Measurements from ENCODE around the gene TMPRSS7.
"Not testable (repeated sequence)": the region's sequence is repeated elsewhere in the genome, so short reads cannot be mapped to it uniquely, and the experiment has no call there.

The TMPRSS7 gene

DNA sequence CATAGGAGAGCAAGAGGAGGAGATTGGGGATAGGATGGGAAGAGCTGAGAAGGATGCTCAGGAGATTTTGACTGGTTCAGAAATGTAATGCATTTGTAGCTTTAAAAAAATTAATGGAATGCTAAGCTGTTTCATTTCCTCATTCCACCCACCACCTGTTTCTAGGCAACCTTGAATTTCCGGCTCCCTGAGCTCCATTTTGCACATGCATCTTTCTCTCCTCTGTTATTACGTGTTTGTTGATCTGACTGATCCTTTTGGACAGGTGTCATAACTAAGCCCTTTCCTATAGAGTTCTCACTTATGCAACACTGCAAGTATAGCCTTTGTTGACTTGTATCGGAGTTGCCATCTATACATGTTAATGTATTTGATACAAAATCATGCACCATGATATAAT is 4.3 kb downstream of the TMPRSS7 start:
- no peak overlapping the region for H3K4me3 ChIP-seq (ENCODE audit: low read length)
- H3K36me3 ChIP-seq (ENCODE audit: insufficient read depth, low read length) = no peaks in the 10 kb centered on the region
- peaks cover 9% of the 10 kb centered on the region for H3K4me1 ChIP-seq (ENCODE audit: control insufficient read depth, insufficient read depth, low read length)
- H3K27me3 ChIP-seq (ENCODE audit: control insufficient read depth, insufficient read depth, low read length) = no peaks in the 10 kb centered on the region
- H3K9me3 ChIP-seq (replicated peaks; ENCODE audit: low read length) = no peaks in the 10 kb centered on the region
- H3K9ac ChIP-seq (ENCODE audit: low read depth, low read length) = no peak overlapping the region
- H3K4me2 ChIP-seq (ENCODE audit: low read length) = no peak overlapping the region

DNA sequence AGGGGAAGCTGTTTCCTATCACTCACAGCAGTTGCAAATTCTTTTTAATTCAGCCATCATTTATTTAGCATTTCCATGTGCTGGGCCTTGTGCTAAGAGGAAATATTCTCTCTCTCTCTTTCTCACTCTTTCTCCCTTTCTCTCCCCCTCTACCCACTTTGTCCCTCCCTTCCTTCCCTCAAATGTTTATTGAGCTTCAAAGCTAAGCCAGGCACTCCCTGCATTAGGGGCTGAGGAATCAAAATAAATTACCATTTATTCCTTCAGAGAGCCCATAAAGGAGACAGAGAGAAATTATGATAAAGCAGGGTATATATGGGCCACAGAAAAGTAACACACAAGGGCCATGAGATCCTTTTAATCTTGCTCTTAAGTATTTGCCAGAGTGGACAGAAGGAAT is 6.8 kb downstream of the TMPRSS7 start:
- H3K4me3 ChIP-seq (ENCODE audit: low read length) = no peak overlapping the region
- no peak overlapping the region for H3K9ac ChIP-seq (ENCODE audit: low read depth, low read length)

DNA sequence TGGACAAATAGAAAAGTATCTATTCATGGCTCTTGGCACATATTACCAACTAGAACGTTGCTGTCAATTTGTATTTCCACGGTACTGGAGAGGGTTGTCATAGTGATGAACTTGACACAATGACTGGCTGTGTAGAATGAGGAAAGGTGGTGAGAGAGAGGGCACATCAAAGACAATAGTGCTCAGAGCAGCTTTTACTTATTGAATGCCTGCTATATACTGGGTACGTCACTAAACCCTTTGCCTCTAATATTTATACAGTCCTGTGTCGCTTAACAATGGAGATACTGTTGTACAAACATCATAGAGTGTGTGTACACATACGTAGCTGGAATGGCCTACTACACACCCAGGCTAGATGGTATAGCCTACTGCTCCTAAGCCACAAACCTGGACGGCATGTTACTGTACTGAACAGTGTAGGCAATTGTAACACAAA is 8.3 kb downstream of the TMPRSS7 start:
- no peaks in the 10 kb centered on the region for H3K9me3 ChIP-seq (replicated peaks; ENCODE audit: low read length)
- no peak overlapping the region for H3K9ac ChIP-seq (ENCODE audit: low read depth, low read length)
- no peak overlapping the region for H3K4me3 ChIP-seq (ENCODE audit: low read length)
- H3K4me1 ChIP-seq (ENCODE audit: control insufficient read depth, insufficient read depth, low read length) = peaks cover 9% of the 10 kb centered on the region
- no peaks in the 10 kb centered on the region for H3K36me3 ChIP-seq (ENCODE audit: insufficient read depth, low read length)
- H3K4me2 ChIP-seq (ENCODE audit: low read length) = no peak overlapping the region
- no peaks in the 10 kb centered on the region for H3K27me3 ChIP-seq (ENCODE audit: control insufficient read depth, insufficient read depth, low read length)

More for the DNA sequence above, 6.8 kb downstream of the TMPRSS7 start:
- Histone ChIP-seq H3K4me1 (ENCODE audit: control insufficient read depth, insufficient read depth, low read length) (peaks cover 9% of the 10 kb centered on the region), H3K4me2 (ENCODE audit: low read length) (no peak overlapping the region), H3K9me3 (replicated peaks; ENCODE audit: low read length) (no peaks in the 10 kb centered on the region), H3K27me3 (ENCODE audit: control insufficient read depth, insufficient read depth, low read length) (no peaks in the 10 kb centered on the region), H3K36me3 (ENCODE audit: insufficient read depth, low read length) (no peaks in the 10 kb centered on the region)

DNA sequence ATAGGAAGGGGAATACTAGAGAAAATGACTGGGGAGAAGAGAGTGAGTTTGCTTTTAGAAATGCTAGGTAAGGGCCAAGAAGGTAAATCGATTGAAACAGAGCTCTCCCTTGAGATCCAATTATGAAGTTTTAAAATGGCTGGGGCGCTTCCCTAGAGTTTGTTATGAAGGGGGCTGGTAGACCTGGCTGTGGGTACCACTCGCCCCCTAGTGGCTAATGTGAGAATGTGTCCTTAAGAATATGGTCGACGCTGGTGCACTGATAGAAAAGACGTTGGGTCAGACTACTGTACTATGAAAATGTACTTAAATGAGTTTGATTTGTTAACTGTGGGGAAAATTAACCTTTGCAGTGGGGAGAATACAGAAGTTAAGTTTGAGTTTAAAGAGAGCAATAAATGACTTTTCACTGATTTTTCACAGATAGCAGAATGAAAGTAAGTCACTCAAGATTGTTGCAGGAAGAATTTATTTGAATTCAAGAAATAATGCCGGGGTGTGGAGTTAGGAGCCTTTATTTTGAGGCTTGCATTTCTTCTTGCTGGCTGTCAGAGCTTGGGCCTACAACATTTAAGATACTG is 9.2 kb downstream of the TMPRSS7 start:
- Histone ChIP-seq H3K36me3 (ENCODE audit: insufficient read depth, low read length) (no peaks in the 10 kb centered on the region), H3K4me2 (ENCODE audit: low read length) (peak overlapping the region; percentile 62), H3K4me3 (ENCODE audit: low read length) (no peak overlapping the region), H3K9me3 (replicated peaks; ENCODE audit: low read length) (no peaks in the 10 kb centered on the region), H3K9ac (ENCODE audit: low read depth, low read length) (peak overlapping the region; percentile 51), H3K4me1 (ENCODE audit: control insufficient read depth, insufficient read depth, low read length) (peaks cover 4% of the 10 kb centered on the region), H3K27me3 (ENCODE audit: control insufficient read depth, insufficient read depth, low read length) (no peaks in the 10 kb centered on the region)

DNA sequence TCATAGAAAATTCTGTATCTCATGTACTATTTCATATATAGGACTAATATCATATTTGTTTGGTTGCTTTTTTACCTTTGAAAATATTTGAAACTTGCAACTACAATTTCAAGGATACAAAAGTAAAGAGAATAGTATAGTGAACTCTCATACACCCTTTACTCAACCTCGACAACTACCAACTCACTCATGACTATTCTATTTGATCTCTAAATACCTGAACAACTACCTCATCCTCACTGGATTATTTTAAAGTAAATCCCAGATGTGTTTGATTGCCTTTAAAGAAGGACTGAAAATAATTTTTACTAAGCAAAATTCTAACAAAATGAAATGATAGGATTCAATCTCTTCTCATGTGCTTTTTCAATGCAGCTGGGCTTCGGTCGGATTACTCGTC is 12.1 kb downstream of the TMPRSS7 start:
- Histone ChIP-seq H3K27me3 (ENCODE audit: control insufficient read depth, insufficient read depth, low read length) (no peaks in the 10 kb centered on the region), H3K4me2 (ENCODE audit: low read length) (no peak overlapping the region), H3K9ac (ENCODE audit: low read depth, low read length) (no peak overlapping the region), H3K9me3 (replicated peaks; ENCODE audit: low read length) (no peaks in the 10 kb centered on the region), H3K4me1 (ENCODE audit: control insufficient read depth, insufficient read depth, low read length) (no peaks in the 10 kb centered on the region), H3K4me3 (ENCODE audit: low read length) (no peak overlapping the region), H3K36me3 (ENCODE audit: insufficient read depth, low read length) (no peaks in the 10 kb centered on the region)

DNA sequence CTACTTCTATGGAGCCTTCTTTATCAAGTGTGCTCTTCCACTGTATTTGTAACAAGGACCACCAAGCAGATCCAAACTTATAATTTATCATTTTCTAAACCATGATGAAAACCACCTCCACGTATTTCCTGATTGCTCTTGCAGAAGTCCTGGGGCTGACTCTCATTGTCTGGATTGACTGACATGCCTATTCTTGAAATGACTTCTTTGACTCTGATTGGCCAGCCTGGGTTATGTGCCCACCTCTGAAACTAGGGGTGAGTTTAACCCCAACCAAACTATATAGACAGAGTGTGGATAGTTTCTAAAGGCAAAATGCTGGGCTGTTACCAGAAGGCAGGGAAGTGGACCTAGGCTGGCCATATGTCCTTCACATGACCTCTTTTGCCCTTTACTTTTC is 12.7 kb downstream of the TMPRSS7 start:
- no peaks in the 10 kb centered on the region for H3K9me3 ChIP-seq (replicated peaks; ENCODE audit: low read length)
- no peaks in the 10 kb centered on the region for H3K4me1 ChIP-seq (ENCODE audit: control insufficient read depth, insufficient read depth, low read length)
- H3K9ac ChIP-seq (ENCODE audit: low read depth, low read length) = no peak overlapping the region
- H3K4me2 ChIP-seq (ENCODE audit: low read length) = no peak overlapping the region
- no peak overlapping the region for H3K4me3 ChIP-seq (ENCODE audit: low read length)
- H3K36me3 ChIP-seq (ENCODE audit: insufficient read depth, low read length) = no peaks in the 10 kb centered on the region
- H3K27me3 ChIP-seq (ENCODE audit: control insufficient read depth, insufficient read depth, low read length) = no peaks in the 10 kb centered on the region

DNA sequence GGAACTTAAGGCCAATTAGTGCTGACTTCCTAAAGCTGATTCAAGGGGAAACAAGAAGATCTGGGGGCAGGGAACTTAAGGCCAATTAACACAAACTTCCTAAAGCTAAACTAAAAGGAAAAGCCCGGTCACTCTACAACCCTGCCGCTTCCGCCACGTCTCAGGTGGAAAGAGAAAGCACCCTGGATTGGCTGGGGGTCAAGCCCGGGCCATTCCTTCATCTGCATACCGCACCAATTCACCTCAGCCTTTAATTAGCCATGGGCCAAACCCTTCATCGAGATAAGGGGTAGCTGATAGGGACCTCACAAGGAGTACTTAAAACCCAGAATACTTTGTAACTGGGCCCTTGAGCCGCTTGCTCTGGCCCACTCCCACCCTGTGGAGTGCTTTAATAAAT is 14.4 kb downstream of the TMPRSS7 start:
- H3K4me3 ChIP-seq (ENCODE audit: low read length) = no peak overlapping the region
- H3K4me1 ChIP-seq (ENCODE audit: control insufficient read depth, insufficient read depth, low read length) = no peaks in the 10 kb centered on the region
- no peak overlapping the region for H3K9ac ChIP-seq (ENCODE audit: low read depth, low read length)
- H3K36me3 ChIP-seq (ENCODE audit: insufficient read depth, low read length) = no peaks in the 10 kb centered on the region
- H3K9me3 ChIP-seq (replicated peaks; ENCODE audit: low read length) = no peaks in the 10 kb centered on the region
- no peak overlapping the region for H3K4me2 ChIP-seq (ENCODE audit: low read length)
- H3K27me3 ChIP-seq (ENCODE audit: control insufficient read depth, insufficient read depth, low read length) = no peaks in the 10 kb centered on the region

DNA sequence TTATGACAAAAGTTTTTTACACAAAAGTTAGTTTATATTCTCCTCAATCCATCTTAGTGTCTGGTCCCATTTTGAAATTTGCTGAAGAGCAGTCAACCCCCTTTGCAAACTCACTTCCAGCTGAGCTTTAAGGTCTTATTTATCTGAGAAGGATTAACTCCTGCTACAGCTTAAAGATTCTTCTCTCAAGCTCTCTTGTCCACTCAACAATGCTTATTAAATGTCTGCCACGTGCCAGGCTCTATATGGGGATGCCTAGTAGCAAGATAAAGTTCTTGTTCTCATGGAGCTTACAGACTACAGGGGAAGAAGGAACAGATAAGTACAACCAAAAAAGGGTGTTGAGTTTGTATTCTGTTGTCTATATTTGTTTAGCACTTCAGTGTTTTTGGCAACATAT is 18.7 kb downstream of the TMPRSS7 start:
- Histone ChIP-seq H3K9me3 (replicated peaks; ENCODE audit: low read length) (no peaks in the 10 kb centered on the region), H3K36me3 (ENCODE audit: insufficient read depth, low read length) (no peaks in the 10 kb centered on the region), H3K4me1 (ENCODE audit: control insufficient read depth, insufficient read depth, low read length) (peaks cover 10% of the 10 kb centered on the region), H3K4me2 (ENCODE audit: low read length) (no peak overlapping the region), H3K27me3 (ENCODE audit: control insufficient read depth, insufficient read depth, low read length) (no peaks in the 10 kb centered on the region), H3K4me3 (ENCODE audit: low read length) (no peak overlapping the region), H3K9ac (ENCODE audit: low read depth, low read length) (no peak overlapping the region)

DNA sequence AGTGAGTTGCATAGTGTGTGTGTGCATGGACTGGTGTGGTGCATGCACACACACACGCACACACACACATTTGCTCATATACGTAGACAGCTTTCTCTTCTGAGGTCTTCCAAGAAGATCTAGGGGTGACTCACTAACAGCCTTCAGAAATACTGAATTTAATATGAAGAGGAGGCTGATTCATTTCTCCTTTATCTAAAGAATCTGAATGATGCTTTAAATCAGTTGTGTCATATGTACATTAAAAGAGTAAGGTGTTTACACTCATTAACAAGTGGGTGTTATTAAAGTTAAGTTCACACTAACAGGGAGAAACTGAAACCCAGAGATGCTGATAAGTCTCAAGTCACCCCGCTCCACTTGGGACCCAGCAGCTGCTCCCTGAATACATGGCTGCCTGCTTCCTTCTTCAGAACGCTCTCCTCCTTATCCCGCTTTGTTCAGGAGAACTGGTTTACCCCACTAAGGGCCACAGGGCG is 22.0 kb downstream of the TMPRSS7 start:
- H3K4me3 ChIP-seq (ENCODE audit: low read length) = peak overlapping the region; percentile 30
- no peaks in the 10 kb centered on the region for H3K36me3 ChIP-seq (ENCODE audit: insufficient read depth, low read length)
- H3K4me1 ChIP-seq (ENCODE audit: control insufficient read depth, insufficient read depth, low read length) = peaks cover 17% of the 10 kb centered on the region
- H3K9ac ChIP-seq (ENCODE audit: low read depth, low read length) = no peak overlapping the region
- no peaks in the 10 kb centered on the region for H3K27me3 ChIP-seq (ENCODE audit: control insufficient read depth, insufficient read depth, low read length)
- no peaks in the 10 kb centered on the region for H3K9me3 ChIP-seq (replicated peaks; ENCODE audit: low read length)
- peak overlapping the region; percentile 43 for H3K4me2 ChIP-seq (ENCODE audit: low read length)

DNA sequence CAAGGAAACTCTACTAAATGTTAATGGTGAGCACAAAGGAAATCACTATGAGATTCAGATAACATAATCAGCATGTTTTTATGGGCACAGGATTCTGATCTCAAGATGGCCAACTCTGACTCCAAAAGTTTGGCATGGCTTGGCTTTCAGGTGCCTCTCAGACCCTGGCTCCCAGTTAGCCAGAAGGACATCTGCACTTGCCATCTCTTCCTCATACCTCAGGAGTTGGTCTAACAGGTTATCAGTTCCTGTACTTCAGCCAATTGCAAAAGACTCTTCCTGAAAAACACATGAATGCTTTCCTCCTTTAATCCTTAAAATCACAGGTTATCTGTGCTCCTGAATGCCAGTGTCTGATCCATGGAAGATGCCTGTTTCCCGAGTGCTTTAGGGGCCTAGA is 25.0 kb downstream of the TMPRSS7 start:
- H3K4me2 ChIP-seq (ENCODE audit: low read length) = no peak overlapping the region
- H3K4me3 ChIP-seq (ENCODE audit: low read length) = no peak overlapping the region
- H3K36me3 ChIP-seq (ENCODE audit: insufficient read depth, low read length) = no peaks in the 10 kb centered on the region
- H3K27me3 ChIP-seq (ENCODE audit: control insufficient read depth, insufficient read depth, low read length) = no peaks in the 10 kb centered on the region
- no peaks in the 10 kb centered on the region for H3K9me3 ChIP-seq (replicated peaks; ENCODE audit: low read length)
- H3K4me1 ChIP-seq (ENCODE audit: control insufficient read depth, insufficient read depth, low read length) = peaks cover 19% of the 10 kb centered on the region
- no peak overlapping the region for H3K9ac ChIP-seq (ENCODE audit: low read depth, low read length)

DNA sequence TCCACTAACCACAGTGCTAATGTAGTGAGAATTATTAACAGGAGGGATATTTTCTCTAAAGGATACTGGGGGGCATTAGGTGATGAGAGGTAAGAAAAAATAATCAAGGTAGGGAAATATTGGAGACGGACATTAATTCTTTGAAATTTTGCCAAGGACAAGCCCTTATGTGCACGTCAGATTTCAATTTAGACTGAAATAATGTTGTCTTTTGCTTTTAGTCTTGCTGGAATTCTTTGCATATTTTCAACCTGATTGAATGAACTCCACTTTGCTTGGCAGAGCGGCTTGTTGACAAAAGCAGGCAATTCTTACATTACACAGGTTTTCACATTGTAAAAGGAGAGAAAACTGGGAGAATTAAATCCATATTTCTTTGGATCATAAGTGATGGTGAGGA is 26.6 kb downstream of the TMPRSS7 start:
- H3K27me3 ChIP-seq (ENCODE audit: control insufficient read depth, insufficient read depth, low read length) = no peaks in the 10 kb centered on the region
- H3K4me3 ChIP-seq (ENCODE audit: low read length) = no peak overlapping the region
- H3K36me3 ChIP-seq (ENCODE audit: insufficient read depth, low read length) = no peaks in the 10 kb centered on the region
- no peak overlapping the region for H3K9ac ChIP-seq (ENCODE audit: low read depth, low read length)
- peaks cover 18% of the 10 kb centered on the region for H3K4me1 ChIP-seq (ENCODE audit: control insufficient read depth, insufficient read depth, low read length)
- no peaks in the 10 kb centered on the region for H3K9me3 ChIP-seq (replicated peaks; ENCODE audit: low read length)
- H3K4me2 ChIP-seq (ENCODE audit: low read length) = peak overlapping the region; percentile 26

DNA sequence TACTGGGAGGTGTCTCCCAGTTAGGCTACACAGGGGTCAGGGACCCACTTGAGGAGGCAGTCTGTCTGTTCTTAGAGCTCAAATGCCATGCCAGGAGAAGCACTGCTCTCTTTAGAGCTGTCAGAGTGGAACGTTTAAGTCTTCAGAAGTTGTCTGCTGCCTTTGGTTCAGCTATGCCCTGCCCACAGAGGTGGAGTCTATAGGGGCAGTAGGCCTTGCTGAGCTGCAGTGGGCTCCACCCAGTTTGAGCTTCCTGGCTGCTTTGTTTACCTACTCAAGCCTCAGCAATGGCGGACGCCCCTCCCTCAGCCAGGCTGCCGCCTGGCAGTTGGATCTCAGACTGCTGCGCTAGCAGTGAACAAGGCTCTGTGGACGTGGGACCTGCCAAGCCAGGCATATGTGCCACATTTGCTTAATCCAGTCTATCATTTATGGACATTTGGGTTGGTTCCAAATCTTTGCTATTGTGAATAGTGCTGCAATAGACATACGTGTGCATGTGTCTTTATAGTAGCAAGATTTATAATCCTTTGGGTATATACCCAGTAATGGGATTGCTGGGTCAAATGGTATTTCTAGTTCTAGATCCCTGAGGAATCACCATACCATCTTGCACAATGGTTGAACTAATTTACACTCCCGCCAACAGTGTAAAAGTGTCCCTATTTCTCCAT is 38.0 kb downstream of the TMPRSS7 start:
- H3K36me3 ChIP-seq (ENCODE audit: insufficient read depth, low read length); H3K4me2 ChIP-seq (ENCODE audit: low read length); H3K27me3 ChIP-seq (ENCODE audit: control insufficient read depth, insufficient read depth, low read length); H3K9ac ChIP-seq (ENCODE audit: low read depth, low read length); H3K4me3 ChIP-seq (ENCODE audit: low read length); H3K9me3 ChIP-seq (replicated peaks; ENCODE audit: low read length): not testable (repeated sequence)
- peaks cover 23% of the 10 kb centered on the region for H3K4me1 ChIP-seq (ENCODE audit: control insufficient read depth, insufficient read depth, low read length)
